ENCODE data around the gene WAC.

DNA sequence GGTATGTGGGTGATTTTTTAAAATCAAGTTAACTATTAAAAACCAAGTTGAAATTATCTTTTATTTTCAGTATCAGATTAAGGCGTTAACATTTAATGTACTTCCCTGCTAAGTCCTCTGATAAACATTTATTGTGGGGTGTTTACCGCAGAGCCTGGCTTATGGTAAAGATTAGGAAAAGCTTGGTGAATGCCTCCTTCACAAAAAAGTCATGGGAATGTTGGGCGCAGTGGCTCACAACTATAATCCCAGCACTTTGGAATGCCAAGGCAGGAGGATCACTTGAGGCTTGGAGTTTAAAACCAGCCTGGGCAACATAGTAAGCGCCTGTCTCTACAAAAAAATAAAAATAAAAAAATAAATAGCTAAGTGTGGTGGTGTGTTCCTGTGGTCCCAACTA is 53.3 kb downstream of the WAC start:
- TF ChIP-seq BHLHE40 (IDR thresholded peaks at IDR 0.05; ENCODE audit: low read depth, low read length) (no peak), EP300 (IDR thresholded peaks at IDR 0.05) (no peak), POLR2A (IDR thresholded peaks at IDR 0.05; ENCODE audit: low read length) (no peak), CEBPB (IDR thresholded peaks at IDR 0.05) (no peak), MAX (IDR thresholded peaks at IDR 0.05) (no peak), MYC (IDR thresholded peaks at IDR 0.05; ENCODE audit: borderline replicate concordance, low read length) (no peak), ZSCAN20 (CRISPR knock-in tag; IDR thresholded peaks at IDR 0.05) (no peak), POLR2AphosphoS2 (conservative IDR thresholded peaks at IDR 0.05; ENCODE audit: low read length) (no peak), REST (IDR thresholded peaks at IDR 0.05) (no peak), E2F6 (IDR thresholded peaks at IDR 0.05; ENCODE audit: borderline replicate concordance, low read depth) (no peak), NPAS2 (CRISPR knock-in tag; IDR thresholded peaks at IDR 0.05; ENCODE audit: borderline replicate concordance) (no peak), SMC3 (IDR thresholded peaks at IDR 0.05) (no peak), HES2 (IDR thresholded peaks at IDR 0.05) (no peak)
- TF ChIP-seq, protein P1, sequence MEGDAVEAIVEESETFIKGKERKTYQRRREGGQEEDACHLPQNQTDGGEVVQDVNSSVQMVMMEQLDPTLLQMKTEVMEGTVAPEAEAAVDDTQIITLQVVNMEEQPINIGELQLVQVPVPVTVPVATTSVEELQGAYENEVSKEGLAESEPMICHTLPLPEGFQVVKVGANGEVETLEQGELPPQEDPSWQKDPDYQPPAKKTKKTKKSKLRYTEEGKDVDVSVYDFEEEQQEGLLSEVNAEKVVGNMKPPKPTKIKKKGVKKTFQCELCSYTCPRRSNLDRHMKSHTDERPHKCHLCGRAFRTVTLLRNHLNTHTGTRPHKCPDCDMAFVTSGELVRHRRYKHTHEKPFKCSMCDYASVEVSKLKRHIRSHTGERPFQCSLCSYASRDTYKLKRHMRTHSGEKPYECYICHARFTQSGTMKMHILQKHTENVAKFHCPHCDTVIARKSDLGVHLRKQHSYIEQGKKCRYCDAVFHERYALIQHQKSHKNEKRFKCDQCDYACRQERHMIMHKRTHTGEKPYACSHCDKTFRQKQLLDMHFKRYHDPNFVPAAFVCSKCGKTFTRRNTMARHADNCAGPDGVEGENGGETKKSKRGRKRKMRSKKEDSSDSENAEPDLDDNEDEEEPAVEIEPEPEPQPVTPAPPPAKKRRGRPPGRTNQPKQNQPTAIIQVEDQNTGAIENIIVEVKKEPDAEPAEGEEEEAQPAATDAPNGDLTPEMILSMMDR (IDR thresholded peaks at IDR 0.05) = no peak
